A549 (cell line): Measurements from ENCODE around the gene CASP9. TPM values are rescaled to one million over a fixed set of nuclear protein-coding genes. Genes with fewer than 3 reads are reported as not detected.

Experiments
- ATAC-seq, 2 experiments: fragments of 200-7000 bp in 1 of 2; fragments of >200 bp in 1 of 2; cut with Nextera tagmentation in 1 of 2; cut with Tn5 transposase in 1 of 2; 3 replicates each; pipeline versions ENCODE4 v1.8.0 to v1.9.1; 2018 to 2020; ENCODE audit warnings: mild to moderate bottlenecking in 1 of 2, moderate library complexity in 1 of 2
- CTCF ChIA-PET: fragments of 300-600 bp; sonication (Branson Sonifier 250); formaldehyde crosslinking; extraction: SDS; loops from one replicate; lab custom pipeline; 2021; ENCODE audit warnings: antibody characterized with exemption, inconsistent platforms; lab: Yijun Ruan, JAX
- POLR2A ChIA-PET: fragments of 350-600 bp; formaldehyde crosslinking; extraction: SDS; loops from one replicate; lab custom pipeline; 2021; ENCODE audit warnings: antibody characterized with exemption, inconsistent platforms; lab: Yijun Ruan, JAX
- DNase-seq, 2 experiments: peaks; one replicate each; pipeline versions ENCODE4 v3.0.0 to v3.0.0-alpha.2; 2011 to 2016; ENCODE audit warnings: low read depth in 1 of 2, low spot score in 1 of 2
- FAIRE-seq: peaks from 2 replicates; lab custom pipeline; 2011; peaks lifted over from hg19 to GRCh38; lab: Jason Lieb, UNC
- H3K27ac ChIP-seq, 2 experiments: fragments of >200 bp; sonication (Bioruptor Twin); formaldehyde crosslinking; 3 replicates each; pipeline ENCODE4 v1.5.1; 2016 to 2017
- H3K4me1 ChIP-seq: fragments of >200 bp; sonication (Bioruptor Twin); formaldehyde crosslinking; 3 replicates; pipeline ENCODE4 v1.6.1; 2016
- H3K4me2 ChIP-seq: fragments of >200 bp; sonication (Bioruptor Twin); formaldehyde crosslinking; 3 replicates; pipeline ENCODE4 v1.6.1; 2016
- H3K4me3 ChIP-seq: fragments of >200 bp; sonication (Bioruptor Twin); formaldehyde crosslinking; 3 replicates; pipeline ENCODE4 v1.5.1; 2016
- H3K9me3 ChIP-seq: fragments of >200 bp; sonication (Bioruptor Twin); formaldehyde crosslinking; 3 replicates; pipeline ENCODE4 v1.6.1; 2016
- CEBPB ChIP-seq, 2 experiments: fragments of >200 bp in 1 of 2; sonication (Bioruptor Twin) in 1 of 2; formaldehyde crosslinking in 1 of 2; IDR thresholded peaks; 2 replicates each; pipeline ENCODE4 v1.6.1; 2012 to 2016
- EHF ChIP-seq: fragments of 250-450 bp; sonication (Bioruptor Pico); IDR thresholded peaks from 2 replicates; pipeline ENCODE4 v1.5.0; 2020; ENCODE audit warnings: mild to moderate bottlenecking
- FOSB ChIP-seq: fragments of 250-450 bp; sonication (Bioruptor Pico); IDR thresholded peaks from 2 replicates; pipeline ENCODE4 v1.5.0; 2020; ENCODE audit warnings: mild to moderate bottlenecking, moderate library complexity
- FOSL2 ChIP-seq, 2 experiments: fragments of 450-650 bp in 1 of 2; fragments of >200 bp in 1 of 2; sonication (Bioruptor Twin) in 1 of 2; formaldehyde crosslinking; IDR thresholded peaks; 2 replicates each; pipeline versions ENCODE4 v1.5.0 to v1.6.1; 2016 to 2020; ENCODE audit warnings: mild to moderate bottlenecking in 1 of 2, moderate library complexity in 1 of 2
- FOXS1 ChIP-seq: fragments of 250-450 bp; sonication (Bioruptor Pico); IDR thresholded peaks from 2 replicates; pipeline ENCODE4 v1.5.0; 2020; ENCODE audit warnings: mild to moderate bottlenecking, moderate library complexity
- GATA3 ChIP-seq: IDR thresholded peaks from 2 replicates; pipeline ENCODE4 v1.6.1; 2012; ENCODE audit warnings: borderline replicate concordance
- HDAC2 ChIP-seq: fragments of 200-600 bp; sonication (generic); IDR thresholded peaks from 2 replicates; pipeline ENCODE4 v1.6.1; 2016
- HOXA7 ChIP-seq: fragments of 250-450 bp; sonication (Bioruptor Pico); IDR thresholded peaks from 2 replicates; pipeline ENCODE4 v1.5.0; 2020; ENCODE audit warnings: mild to moderate bottlenecking, moderate library complexity
- HOXB13 ChIP-seq: fragments of 250-450 bp; sonication (Bioruptor Pico); IDR thresholded peaks from 2 replicates; pipeline ENCODE4 v1.5.0; 2020; ENCODE audit warnings: low read depth, mild to moderate bottlenecking, moderate library complexity
- HOXB5 ChIP-seq: fragments of 250-450 bp; sonication (Bioruptor Pico); IDR thresholded peaks from 2 replicates; pipeline ENCODE4 v1.5.0; 2020; ENCODE audit warnings: mild to moderate bottlenecking, moderate library complexity
- KDM1A ChIP-seq: fragments of 200-600 bp; sonication (generic); IDR thresholded peaks from 2 replicates; pipeline ENCODE4 v1.6.1; 2016; ENCODE audit warnings: low read depth, mild to moderate bottlenecking
- RAD21 ChIP-seq, 2 experiments: fragments of >200 bp in 1 of 2; sonication (Bioruptor Twin) in 1 of 2; formaldehyde crosslinking in 1 of 2; IDR thresholded peaks in 1 of 2; conservative IDR thresholded peaks in 1 of 2; 2 replicates in 1 of 2; 3 replicates in 1 of 2; pipeline ENCODE4 v1.6.1; 2012 to 2018; ENCODE audit warnings: inconsistent platforms in 1 of 2
- ZNF302 ChIP-seq: fragments of 250-450 bp; sonication (Bioruptor Pico); IDR thresholded peaks from 2 replicates; pipeline ENCODE4 v1.9.0; 2021; ENCODE audit warnings: inconsistent platforms, mild to moderate bottlenecking, moderate library complexity
- ZSCAN20 ChIP-seq: fragments of 250-450 bp; sonication (Bioruptor Pico); IDR thresholded peaks from 2 replicates; pipeline ENCODE4 v1.8.0; 2022; ENCODE audit warnings: mild to moderate bottlenecking, moderate library complexity
- WGBS: methylation state at CpG from one replicate; pipeline ENCODE4 v1.1.6; 2017; ENCODE audit errors: missing lambda C conversion rate; 5-methylcytosine and 5-hydroxymethylcytosine counted together
- polyA plus RNA-seq, 4 experiments: library from polyadenylated mRNA; depleted of rRNA in 3 of 4; stranded (reverse); fragments of >200 nt; fragmentation: RNase III in 1 of 4; extraction: RNeasy Plus Mini Kit Qiagen cat#74134 plus additional on column Dnase treatment in 1 of 4; gene quantifications; 2 replicates in 3 of 4; 3 replicates in 1 of 4; pipeline ENCODE4 v1.2.3, GENCODE V29; 2011 to 2017
- TF ChIP-seq, protein P1 (sequence below): IDR thresholded peaks from 2 replicates; pipeline ENCODE4 v1.6.1; 2012
- TF ChIP-seq, protein P2 (sequence below): fragments of >200 bp; sonication (Bioruptor Twin); formaldehyde crosslinking; IDR thresholded peaks from 2 replicates; pipeline ENCODE4 v1.6.1; 2016
- TF ChIP-seq, protein P3 (sequence below): fragments of 450-650 bp; IDR thresholded peaks from 2 replicates; pipeline ENCODE4 v1.6.1; 2014; ENCODE audit warnings: antibody characterized with exemption
- TF ChIP-seq, protein P4 (sequence below): fragments of 250-450 bp; sonication (Bioruptor Pico); IDR thresholded peaks from 2 replicates; pipeline ENCODE4 v1.5.0; 2020; ENCODE audit warnings: low read depth, mild to moderate bottlenecking, moderate library complexity

CASP9 gene
- polyA plus RNA-seq, 2 of the 4 experiments (the other 2 are of a cell fraction) = 11.0 to 16.1 TPM

DNA sequence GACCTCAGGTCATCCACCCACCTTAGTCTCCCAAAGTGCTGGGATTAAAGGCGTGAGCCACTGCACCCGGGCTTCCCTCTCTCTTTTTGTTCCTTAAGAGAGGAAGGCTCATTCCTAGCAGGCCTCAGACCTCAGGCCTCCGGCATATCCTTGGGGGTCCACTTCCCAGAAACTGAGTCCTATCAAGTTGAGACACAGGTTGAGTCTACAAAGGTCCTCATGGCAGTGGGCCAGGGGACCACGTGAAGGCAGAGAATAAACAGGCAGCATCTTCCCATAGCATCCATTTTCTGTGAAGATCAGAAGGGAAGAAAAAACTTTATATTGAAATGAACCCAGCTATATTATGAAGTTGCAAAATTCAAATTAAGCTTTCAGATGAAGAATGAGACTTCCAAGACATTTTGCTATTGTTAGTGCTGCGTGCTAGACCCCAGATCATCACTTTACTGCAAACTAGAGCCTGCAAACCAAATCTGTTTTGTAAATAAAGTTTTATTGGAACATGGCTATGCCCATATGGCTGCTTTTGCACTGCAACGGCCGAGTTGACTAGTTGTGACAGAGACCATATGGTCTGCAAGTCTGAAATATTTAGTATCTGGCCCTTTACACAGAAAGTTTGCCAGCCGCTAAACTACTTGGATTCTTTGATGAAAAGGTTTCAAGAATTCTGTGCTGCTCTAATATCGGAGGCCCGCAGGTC, 71.0 kb downstream of the CASP9 start:
- H3K9me3 ChIP-seq = no peaks in the 10 kb centered on the region
- H3K4me1 ChIP-seq = 0 out of 3 replicates have a peak, but pooled peaks cover 2% of the 10 kb centered on the region
- TF ChIP-seq HDAC2 (no peak), FOSL2 (IDR thresholded peaks at IDR 0.05) (no peak), FOSL2 (CRISPR knock-in tag; IDR thresholded peaks at IDR 0.05) (no peak), EHF (CRISPR knock-in tag) (no peak), FOSB (no peak), HOXA7 (CRISPR knock-in tag) (no peak), GATA3 (no peak), ZSCAN20 (CRISPR knock-in tag) (no peak), RAD21 (conservative IDR thresholded peaks at IDR 0.05 in 1 of 2, IDR thresholded peaks at IDR 0.05 in 1 of 2) (no peak)
- TF ChIP-seq, protein P1, sequence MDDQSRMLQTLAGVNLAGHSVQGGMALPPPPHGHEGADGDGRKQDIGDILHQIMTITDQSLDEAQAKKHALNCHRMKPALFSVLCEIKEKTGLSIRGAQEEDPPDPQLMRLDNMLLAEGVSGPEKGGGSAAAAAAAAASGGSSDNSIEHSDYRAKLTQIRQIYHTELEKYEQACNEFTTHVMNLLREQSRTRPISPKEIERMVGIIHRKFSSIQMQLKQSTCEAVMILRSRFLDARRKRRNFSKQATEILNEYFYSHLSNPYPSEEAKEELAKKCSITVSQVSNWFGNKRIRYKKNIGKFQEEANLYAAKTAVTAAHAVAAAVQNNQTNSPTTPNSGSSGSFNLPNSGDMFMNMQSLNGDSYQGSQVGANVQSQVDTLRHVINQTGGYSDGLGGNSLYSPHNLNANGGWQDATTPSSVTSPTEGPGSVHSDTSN = no peak
- TF ChIP-seq, protein P2, sequence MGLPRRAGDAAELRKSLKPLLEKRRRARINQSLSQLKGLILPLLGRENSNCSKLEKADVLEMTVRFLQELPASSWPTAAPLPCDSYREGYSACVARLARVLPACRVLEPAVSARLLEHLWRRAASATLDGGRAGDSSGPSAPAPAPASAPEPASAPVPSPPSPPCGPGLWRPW = no peak
- TF ChIP-seq, protein P3, sequence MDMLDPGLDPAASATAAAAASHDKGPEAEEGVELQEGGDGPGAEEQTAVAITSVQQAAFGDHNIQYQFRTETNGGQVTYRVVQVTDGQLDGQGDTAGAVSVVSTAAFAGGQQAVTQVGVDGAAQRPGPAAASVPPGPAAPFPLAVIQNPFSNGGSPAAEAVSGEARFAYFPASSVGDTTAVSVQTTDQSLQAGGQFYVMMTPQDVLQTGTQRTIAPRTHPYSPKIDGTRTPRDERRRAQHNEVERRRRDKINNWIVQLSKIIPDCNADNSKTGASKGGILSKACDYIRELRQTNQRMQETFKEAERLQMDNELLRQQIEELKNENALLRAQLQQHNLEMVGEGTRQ = no peak
- DNase-seq = no peak
- CTCF ChIA-PET = interaction anchor here (1.4 kb wide), 1 partner anchor 129 kb away, joined by 5 read pairs; no protein-coding TSS in a partner anchor
- H3K4me3 ChIP-seq = no peak overlapping the region
- no peak for ATAC-seq
- no peak overlapping the region for H3K4me2 ChIP-seq
- no peak for FAIRE-seq
- POLR2A ChIA-PET = no interaction called here
- 73% methylated on average over 10 of the region's 10 CpGs for WGBS
- H3K27ac ChIP-seq = no peak overlapping the region

DNA sequence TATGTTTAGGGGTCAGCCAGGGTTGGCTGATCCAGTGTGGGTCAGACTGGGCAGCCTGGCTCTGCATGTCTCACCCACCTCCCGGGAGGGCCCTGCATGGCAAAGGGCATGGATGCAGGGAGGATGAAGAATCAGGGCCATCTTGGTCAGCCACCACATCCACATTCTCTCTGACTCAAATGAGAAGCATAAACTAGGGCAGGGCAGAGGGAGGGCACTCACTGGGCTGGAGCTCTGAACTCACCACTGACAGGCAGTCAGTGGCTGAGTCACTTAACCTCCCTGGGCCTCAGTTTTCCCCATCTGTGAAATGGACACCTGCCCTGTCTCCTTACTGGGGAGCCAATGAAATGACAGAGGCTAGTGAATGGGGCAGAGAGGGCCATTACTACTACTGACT, 71.8 kb downstream of the CASP9 start:
- DNase-seq = no peak
- TF ChIP-seq FOXS1 (CRISPR knock-in tag) (no peak), HOXB5 (CRISPR knock-in tag) (no peak), KDM1A (no peak), CEBPB (IDR thresholded peaks at IDR 0.05) (no peak)
- TF ChIP-seq, protein P4, sequence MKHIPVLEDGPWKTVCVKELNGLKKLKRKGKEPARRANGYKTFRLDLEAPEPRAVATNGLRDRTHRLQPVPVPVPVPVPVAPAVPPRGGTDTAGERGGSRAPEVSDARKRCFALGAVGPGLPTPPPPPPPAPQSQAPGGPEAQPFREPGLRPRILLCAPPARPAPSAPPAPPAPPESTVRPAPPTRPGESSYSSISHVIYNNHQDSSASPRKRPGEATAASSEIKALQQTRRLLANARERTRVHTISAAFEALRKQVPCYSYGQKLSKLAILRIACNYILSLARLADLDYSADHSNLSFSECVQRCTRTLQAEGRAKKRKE (CRISPR knock-in tag) = no peak
- no CpG with 5 or more reads among the region's 1 CpG for WGBS
- Histone ChIP-seq H3K4me2 (no peak overlapping the region), H3K27ac (no peak overlapping the region), H3K4me3 (no peak overlapping the region), H3K9me3 (no peaks in the 10 kb centered on the region), H3K4me1 (0 out of 3 replicates have a peak, but pooled peaks cover 2% of the 10 kb centered on the region)
- no peak for ATAC-seq
- CTCF ChIA-PET = interaction anchor here (1.4 kb wide), 1 partner anchor 129 kb away, joined by 5 read pairs; no protein-coding TSS in a partner anchor
- no peak for FAIRE-seq
- POLR2A ChIA-PET = no interaction called here

DNA sequence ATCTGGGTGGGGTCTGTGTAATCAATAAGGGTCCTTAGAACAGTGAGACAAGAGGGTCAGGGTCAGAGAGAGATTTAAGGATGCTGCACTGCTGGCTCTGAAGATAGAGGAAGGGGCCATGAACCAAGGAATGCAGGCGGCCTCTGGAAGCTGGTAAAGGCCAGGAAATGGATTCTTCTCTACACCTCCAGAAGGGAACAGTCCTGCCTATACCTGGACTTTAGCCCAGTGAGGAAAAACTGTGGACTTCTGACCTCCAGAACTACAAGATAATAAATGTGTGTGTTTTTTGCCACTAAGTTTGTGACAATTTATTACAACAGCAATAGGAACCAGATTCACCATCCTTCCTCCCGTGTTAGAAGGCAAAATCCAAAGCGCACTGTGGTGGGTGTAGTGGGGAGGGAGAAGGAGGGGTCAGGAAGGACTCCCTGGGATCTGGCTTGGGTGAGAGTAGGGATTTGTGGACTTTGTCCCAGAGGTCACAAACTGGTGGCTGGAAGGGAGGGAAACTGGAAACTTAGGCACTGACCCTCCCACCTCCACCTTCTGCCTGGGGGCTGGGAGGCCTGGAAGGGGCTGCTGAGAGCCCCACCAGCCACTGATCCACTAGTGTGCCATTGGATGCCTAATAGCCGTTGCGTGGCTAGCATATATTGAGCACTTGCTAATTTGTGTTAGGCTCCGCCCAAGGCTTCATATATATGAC, 72.8 kb downstream of the CASP9 start:
- CTCF ChIA-PET = interaction anchor here (0.8 to 1.4 kb wide), 2 partner anchors 128 to 1902 kb away, joined by 4 to 5 read pairs; no protein-coding TSS in a partner anchor
- Histone ChIP-seq H3K27ac (no peak overlapping the region), H3K4me2 (no peak overlapping the region), H3K4me3 (no peak overlapping the region), H3K4me1 (0 out of 3 replicates have a peak, but pooled peaks cover 2% of the 10 kb centered on the region), H3K9me3 (no peaks in the 10 kb centered on the region)
- TF ChIP-seq, protein P4 (CRISPR knock-in tag) = no peak
- TF ChIP-seq, protein P3 = no peak
- TF ChIP-seq ZNF302 (CRISPR knock-in tag) (no peak), HOXB13 (no peak)
- DNase-seq = no peak
- no peak for ATAC-seq
- no peak for FAIRE-seq
- POLR2A ChIA-PET = no interaction called here
- WGBS = 88% methylated on average over 6 of the region's 6 CpGs
